ENCODE measurements around the gene SEPHS1.
"Not testable (repeated sequence)": the region's sequence is repeated elsewhere in the genome, so short reads cannot be mapped to it uniquely, and the experiment has no call there.

Gene SEPHS1

DNA sequence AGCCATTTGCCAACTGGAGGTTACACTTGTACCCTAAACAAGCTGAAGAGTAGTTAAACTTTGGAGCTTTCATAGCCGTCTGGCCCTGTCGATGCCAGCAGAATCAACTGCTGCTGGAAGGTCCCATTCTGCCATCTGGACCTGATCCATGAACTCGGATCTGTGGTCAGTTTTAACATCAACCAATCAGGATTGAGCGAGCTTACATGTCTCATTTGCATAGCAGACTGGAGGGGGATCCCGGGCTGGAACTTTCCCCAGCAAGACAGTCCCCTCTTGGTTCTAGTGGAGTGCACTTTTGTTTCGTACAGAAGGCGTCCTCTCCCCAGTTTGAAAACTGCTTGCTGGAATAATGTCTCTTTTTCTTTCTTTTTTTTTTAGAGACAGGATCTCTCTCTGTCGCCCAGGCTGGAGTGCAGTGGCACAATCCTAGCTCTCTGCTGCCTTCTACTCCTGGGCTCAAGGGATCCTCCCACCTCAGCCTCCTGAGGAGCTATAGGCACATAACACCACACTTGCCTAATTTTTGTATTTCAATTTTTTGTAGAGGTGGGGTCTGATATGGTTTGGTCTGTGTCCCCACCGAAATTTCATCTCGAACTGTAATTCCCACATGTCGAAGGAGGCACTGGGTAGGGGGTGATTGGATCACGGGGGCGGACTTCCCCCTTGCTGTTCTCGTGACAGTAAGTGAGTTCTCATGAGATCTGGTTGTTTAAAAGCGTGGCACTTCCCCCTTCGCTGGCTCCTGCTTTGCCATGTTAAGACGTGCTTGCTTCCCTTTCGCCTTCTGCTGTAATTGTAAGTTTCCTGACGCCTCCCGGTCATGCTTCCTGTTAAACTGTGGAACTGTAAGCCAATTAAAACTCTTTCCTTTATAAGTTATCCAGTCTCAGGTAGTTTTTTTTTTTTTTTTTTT lies 42.8 kb upstream of the SEPHS1 start:
- Histone ChIP-seq H3K9me3 (ENCODE audit: insufficient read depth, low read length) (no peaks in the 10 kb centered on the region), H3K27me3 (ENCODE audit: insufficient read depth, insufficient read length) (no peaks in the 10 kb centered on the region), H3K4me3 (ENCODE audit: insufficient read length, low read depth) (no peak overlapping the region), H3K4me1 (ENCODE audit: insufficient read depth, insufficient read length) (no peaks in the 10 kb centered on the region), H3K36me3 (ENCODE audit: insufficient read depth, insufficient read length, low read length) (no peaks in the 10 kb centered on the region), H3K9ac (ENCODE audit: insufficient read length, low read depth) (no peak overlapping the region)
- no peak for TF ChIP-seq SUZ12 (IDR thresholded peaks at IDR 0.05; ENCODE audit: extremely low read depth, insufficient read depth, insufficient read length)
- TF ChIP-seq ZNF274 (IDR thresholded peaks at IDR 0.05; ENCODE audit: low read depth, low read length), result no peak
- TF ChIP-seq YY1 (IDR thresholded peaks at IDR 0.05; ENCODE audit: insufficient read depth, insufficient read length), result no peak
- no peak for DNase-seq (ENCODE audit: low read depth, low spot score)

DNA sequence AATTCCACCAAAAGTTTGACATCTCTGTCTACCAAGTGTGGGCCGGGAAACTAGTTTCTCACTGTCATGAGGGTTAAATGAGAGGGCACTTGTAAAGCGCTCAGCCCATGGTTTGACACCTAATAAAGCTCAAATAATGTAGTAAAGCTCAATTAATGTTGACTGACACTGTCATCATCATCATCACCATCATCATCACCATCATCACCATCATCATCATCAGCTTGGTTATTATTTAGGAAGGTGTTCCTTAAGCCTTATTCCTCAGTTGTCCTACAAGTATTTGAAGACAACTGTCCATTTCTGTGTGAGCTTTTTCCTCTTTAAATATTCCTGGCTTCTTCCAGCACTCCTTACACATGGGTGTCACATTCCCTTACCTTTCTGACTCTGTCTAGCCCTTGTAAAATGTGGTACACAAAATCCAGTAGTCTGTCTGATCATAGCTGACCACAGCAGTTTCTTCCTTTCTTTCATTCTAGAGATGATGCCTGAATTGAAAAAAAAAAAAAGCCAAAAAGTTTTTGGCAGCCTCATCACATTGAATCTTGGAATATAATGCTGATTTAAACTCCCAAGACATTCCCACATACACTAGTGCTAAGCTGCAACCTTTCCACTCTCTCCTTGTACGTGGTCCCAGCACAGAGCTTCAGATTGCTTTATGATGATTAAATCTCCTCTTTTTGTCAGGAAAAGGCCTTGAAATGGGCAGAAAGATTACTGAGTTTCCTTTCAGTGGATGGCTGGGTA lies 40.6 kb upstream of the SEPHS1 start:
- no peaks in the 10 kb centered on the region for H3K9me3 ChIP-seq (ENCODE audit: insufficient read depth, low read length)
- H3K9ac ChIP-seq (ENCODE audit: insufficient read length, low read depth), result no peak overlapping the region
- no peak for DNase-seq (ENCODE audit: low read depth, low spot score)
- no peaks in the 10 kb centered on the region for H3K4me1 ChIP-seq (ENCODE audit: insufficient read depth, insufficient read length)
- no peaks in the 10 kb centered on the region for H3K27me3 ChIP-seq (ENCODE audit: insufficient read depth, insufficient read length)
- no peaks in the 10 kb centered on the region for H3K36me3 ChIP-seq (ENCODE audit: insufficient read depth, insufficient read length, low read length)
- TF ChIP-seq SUZ12 (IDR thresholded peaks at IDR 0.05; ENCODE audit: extremely low read depth, insufficient read depth, insufficient read length) (no peak), ZNF274 (IDR thresholded peaks at IDR 0.05; ENCODE audit: low read depth, low read length) (no peak), YY1 (IDR thresholded peaks at IDR 0.05; ENCODE audit: insufficient read depth, insufficient read length) (no peak)
- no peak overlapping the region for H3K4me3 ChIP-seq (ENCODE audit: insufficient read length, low read depth)

DNA sequence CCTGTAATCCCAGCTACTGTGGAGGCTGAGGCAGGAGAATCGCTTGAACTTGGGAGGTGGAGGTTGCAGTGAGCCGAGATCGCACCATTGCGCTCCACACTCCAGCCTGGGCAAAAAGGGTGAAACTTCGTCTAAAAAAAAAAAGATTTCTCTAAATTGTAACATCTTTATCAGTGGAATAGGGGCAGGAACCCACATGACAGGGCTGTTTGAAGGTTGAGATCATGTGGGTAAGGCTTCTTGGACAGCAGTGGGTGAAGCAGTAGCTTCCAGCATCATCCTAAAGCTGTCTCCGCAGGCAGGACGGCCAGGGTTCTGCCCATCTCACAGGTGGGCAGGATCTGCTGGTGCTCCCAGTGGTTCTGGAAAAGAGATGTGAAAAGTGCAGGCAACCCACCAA lies 37.9 kb upstream of the SEPHS1 start:
- H3K9ac ChIP-seq (ENCODE audit: insufficient read length, low read depth), result no peak overlapping the region
- H3K4me3 ChIP-seq (ENCODE audit: insufficient read length, low read depth), result no peak overlapping the region
- H3K4me1 ChIP-seq (ENCODE audit: insufficient read depth, insufficient read length), result peaks cover 7% of the 10 kb centered on the region
- no peak for DNase-seq (ENCODE audit: low read depth, low spot score)
- H3K36me3 ChIP-seq (ENCODE audit: insufficient read depth, insufficient read length, low read length), result no peaks in the 10 kb centered on the region
- no peak for TF ChIP-seq SUZ12 (IDR thresholded peaks at IDR 0.05; ENCODE audit: extremely low read depth, insufficient read depth, insufficient read length)
- no peak for TF ChIP-seq ZNF274 (IDR thresholded peaks at IDR 0.05; ENCODE audit: low read depth, low read length)
- no peak for TF ChIP-seq YY1 (IDR thresholded peaks at IDR 0.05; ENCODE audit: insufficient read depth, insufficient read length)
- no peaks in the 10 kb centered on the region for H3K27me3 ChIP-seq (ENCODE audit: insufficient read depth, insufficient read length)
- no peaks in the 10 kb centered on the region for H3K9me3 ChIP-seq (ENCODE audit: insufficient read depth, low read length)

DNA sequence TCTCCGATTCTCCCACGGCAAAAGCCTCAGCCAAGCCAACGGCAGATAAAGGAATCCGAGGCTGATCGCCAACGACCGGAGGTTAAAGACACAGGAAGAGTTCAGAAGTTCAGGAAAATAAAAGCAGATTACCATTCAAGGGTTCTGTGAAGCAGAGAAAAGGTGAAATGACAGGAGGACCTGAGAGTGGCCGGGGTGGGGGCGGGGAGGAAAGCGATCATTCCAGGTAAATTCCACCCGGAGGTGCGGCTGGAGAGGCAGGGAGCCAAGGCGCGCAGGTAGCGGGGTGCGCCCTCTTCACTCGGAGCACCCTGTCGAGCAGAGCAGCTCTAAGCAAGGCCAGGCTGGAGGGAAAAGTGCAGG lies 35.3 kb upstream of the SEPHS1 start:
- Histone ChIP-seq H3K9ac (ENCODE audit: insufficient read length, low read depth) (no peak overlapping the region), H3K36me3 (ENCODE audit: insufficient read depth, insufficient read length, low read length) (no peaks in the 10 kb centered on the region), H3K4me3 (ENCODE audit: insufficient read length, low read depth) (no peak overlapping the region), H3K9me3 (ENCODE audit: insufficient read depth, low read length) (no peaks in the 10 kb centered on the region), H3K27me3 (ENCODE audit: insufficient read depth, insufficient read length) (no peaks in the 10 kb centered on the region), H3K4me1 (ENCODE audit: insufficient read depth, insufficient read length) (peaks cover 7% of the 10 kb centered on the region)
- no peak for TF ChIP-seq YY1 (IDR thresholded peaks at IDR 0.05; ENCODE audit: insufficient read depth, insufficient read length)
- no peak for TF ChIP-seq SUZ12 (IDR thresholded peaks at IDR 0.05; ENCODE audit: extremely low read depth, insufficient read depth, insufficient read length)
- TF ChIP-seq ZNF274 (IDR thresholded peaks at IDR 0.05; ENCODE audit: low read depth, low read length), result no peak
- no peak for DNase-seq (ENCODE audit: low read depth, low spot score)

- H3K4me1 ChIP-seq (ENCODE audit: insufficient read depth, insufficient read length), result peaks cover 7% of the 10 kb centered on the region
- no peaks in the 10 kb centered on the region for H3K36me3 ChIP-seq (ENCODE audit: insufficient read depth, insufficient read length, low read length)
- H3K9me3 ChIP-seq (ENCODE audit: insufficient read depth, low read length), result no peaks in the 10 kb centered on the region
- no peak for TF ChIP-seq SUZ12 (IDR thresholded peaks at IDR 0.05; ENCODE audit: extremely low read depth, insufficient read depth, insufficient read length)
- no peak for TF ChIP-seq YY1 (IDR thresholded peaks at IDR 0.05; ENCODE audit: insufficient read depth, insufficient read length)
- no peak for TF ChIP-seq ZNF274 (IDR thresholded peaks at IDR 0.05; ENCODE audit: low read depth, low read length)
- no peak overlapping the region for H3K9ac ChIP-seq (ENCODE audit: insufficient read length, low read depth)
- H3K4me3 ChIP-seq (ENCODE audit: insufficient read length, low read depth), result no peak overlapping the region
- no peak for DNase-seq (ENCODE audit: low read depth, low spot score)
- no peaks in the 10 kb centered on the region for H3K27me3 ChIP-seq (ENCODE audit: insufficient read depth, insufficient read length)
These were observed 34.8 kb upstream of the SEPHS1 start for GRCh38 chr10:13382703-13383398.

- not testable (repeated sequence) for H3K4me3 ChIP-seq (ENCODE audit: insufficient read length, low read depth); H3K36me3 ChIP-seq (ENCODE audit: insufficient read depth, insufficient read length, low read length); H3K9ac ChIP-seq (ENCODE audit: insufficient read length, low read depth); H3K4me1 ChIP-seq (ENCODE audit: insufficient read depth, insufficient read length); H3K9me3 ChIP-seq (ENCODE audit: insufficient read depth, low read length); H3K27me3 ChIP-seq (ENCODE audit: insufficient read depth, insufficient read length); DNase-seq (ENCODE audit: low read depth, low spot score)
These were observed 31.0 kb upstream of the SEPHS1 start for GRCh38 chr10:13379061-13379460.

DNA sequence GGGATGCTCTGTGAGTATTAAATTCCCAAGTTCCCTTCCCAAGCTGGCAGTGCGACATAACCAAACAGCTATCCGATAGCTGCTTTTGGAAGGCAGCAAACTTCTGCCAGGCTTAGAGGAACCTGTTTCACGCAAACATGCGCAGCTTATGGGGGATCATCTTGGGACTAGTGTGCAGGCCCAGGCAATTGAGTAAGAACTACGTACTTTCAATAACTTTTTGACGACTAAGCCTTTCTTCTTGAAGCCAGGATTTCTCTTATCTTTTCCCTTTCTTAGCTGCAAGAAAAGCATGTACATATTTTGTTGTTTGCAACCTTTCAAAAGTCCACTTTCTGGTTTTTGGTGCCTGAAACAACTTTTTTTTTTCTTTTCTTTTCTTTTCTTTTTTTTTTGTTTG lies 28.7 kb upstream of the SEPHS1 start:
- H3K36me3 ChIP-seq (ENCODE audit: insufficient read depth, insufficient read length, low read length), result no peaks in the 10 kb centered on the region
- no peaks in the 10 kb centered on the region for H3K4me1 ChIP-seq (ENCODE audit: insufficient read depth, insufficient read length)
- no peak for TF ChIP-seq YY1 (IDR thresholded peaks at IDR 0.05; ENCODE audit: insufficient read depth, insufficient read length)
- TF ChIP-seq SUZ12 (IDR thresholded peaks at IDR 0.05; ENCODE audit: extremely low read depth, insufficient read depth, insufficient read length), result no peak
- no peak for TF ChIP-seq ZNF274 (IDR thresholded peaks at IDR 0.05; ENCODE audit: low read depth, low read length)
- no peaks in the 10 kb centered on the region for H3K9me3 ChIP-seq (ENCODE audit: insufficient read depth, low read length)
- no peak overlapping the region for H3K4me3 ChIP-seq (ENCODE audit: insufficient read length, low read depth)
- H3K9ac ChIP-seq (ENCODE audit: insufficient read length, low read depth), result no peak overlapping the region
- DNase-seq (ENCODE audit: low read depth, low spot score), result no peak
- no peaks in the 10 kb centered on the region for H3K27me3 ChIP-seq (ENCODE audit: insufficient read depth, insufficient read length)
